MM.1S (cell line): ENCODE data around the gene CAMK2A.

Experiments used
- DNase-seq: peaks from one replicate; pipeline ENCODE4 v3.0.0-alpha.2; 2015
- H2AFZ ChIP-seq: fragments of 300-600 bp; sonication (generic); 2 replicates; pipeline ENCODE4 v1.6.0; 2016; ENCODE audit warnings: antibody characterized with exemption, low read length
- H3F3A ChIP-seq: fragments of 300-600 bp; sonication (generic); 2 replicates; pipeline ENCODE4 v1.6.1; 2016; ENCODE audit warnings: mild to moderate bottlenecking, antibody characterized with exemption, low read length, moderate library complexity, mixed read lengths; ENCODE audit not compliant: insufficient read depth
- H3K27ac ChIP-seq: fragments of 300-600 bp; sonication (generic); 2 replicates; pipeline ENCODE4 v1.5.1; 2016; ENCODE audit warnings: mild to moderate bottlenecking, low read length
- H3K27me3 ChIP-seq: fragments of 300-600 bp; sonication (generic); replicated peaks from 2 replicates; pipeline ENCODE4 v1.6.0; 2016; ENCODE audit warnings: low read length; ENCODE audit not compliant: insufficient read depth
- H3K36me3 ChIP-seq: fragments of 300-600 bp; sonication (generic); replicated peaks from 2 replicates; pipeline ENCODE4 v1.6.1; 2016; ENCODE audit warnings: mild to moderate bottlenecking, low read length, mixed read lengths; ENCODE audit not compliant: insufficient read depth
- H3K4me1 ChIP-seq: fragments of 300-600 bp; sonication (generic); 2 replicates; pipeline ENCODE4 v1.6.1; 2016; ENCODE audit warnings: low read length, mixed read lengths
- H3K4me2 ChIP-seq: fragments of 300-600 bp; sonication (generic); 2 replicates; pipeline ENCODE4 v1.6.0; 2016; ENCODE audit warnings: low read depth, low read length
- H3K4me3 ChIP-seq: fragments of 300-600 bp; sonication (generic); 2 replicates; pipeline ENCODE4 v1.5.1; 2016; ENCODE audit warnings: low read length, mixed read lengths
- H3K79me2 ChIP-seq: fragments of 300-600 bp; sonication (generic); 2 replicates; pipeline ENCODE4 v1.6.1; 2016; ENCODE audit warnings: mixed run types, low read length, mixed read lengths
- H3K9ac ChIP-seq: fragments of 300-600 bp; sonication (generic); 2 replicates; pipeline ENCODE4 v1.6.1; 2016; ENCODE audit warnings: low read length, mixed read lengths
- H3K9me2 ChIP-seq: fragments of 300-600 bp; sonication (generic); replicated peaks from 2 replicates; pipeline ENCODE4 v1.6.1; 2016; ENCODE audit warnings: mild to moderate bottlenecking, low read length, mixed read lengths; ENCODE audit not compliant: insufficient read depth
- H3K9me3 ChIP-seq: fragments of 300-600 bp; sonication (generic); replicated peaks from 2 replicates; pipeline ENCODE4 v1.6.1; 2016; ENCODE audit warnings: mild to moderate bottlenecking, low read length, mixed read lengths; ENCODE audit not compliant: insufficient read depth
- H4K20me1 ChIP-seq: fragments of 300-600 bp; sonication (generic); 2 replicates; pipeline ENCODE4 v1.6.1; 2016; ENCODE audit warnings: mild to moderate bottlenecking, low read length, moderate library complexity, mixed read lengths; ENCODE audit not compliant: insufficient read depth
- EZH2 ChIP-seq: fragments of 300-600 bp; sonication (generic); optimal IDR thresholded peaks from 2 replicates; pipeline ENCODE3; 2017; ENCODE audit warnings: low read depth, mild to moderate bottlenecking, antibody characterized with exemption, low read length, mixed read lengths
- EZH2phosphoT487 ChIP-seq: fragments of 300-600 bp; sonication (generic); IDR thresholded peaks from 2 replicates; pipeline ENCODE4 v1.6.1; 2018; ENCODE audit warnings: antibody characterized with exemption, low read length
- TF ChIP-seq, protein P1 (sequence below): fragments of 300-600 bp; sonication (generic); IDR thresholded peaks from 2 replicates; pipeline ENCODE4 v1.5.1; 2016; ENCODE audit warnings: antibody characterized with exemption, low read length, mixed read lengths

Gene CAMK2A

DNA sequence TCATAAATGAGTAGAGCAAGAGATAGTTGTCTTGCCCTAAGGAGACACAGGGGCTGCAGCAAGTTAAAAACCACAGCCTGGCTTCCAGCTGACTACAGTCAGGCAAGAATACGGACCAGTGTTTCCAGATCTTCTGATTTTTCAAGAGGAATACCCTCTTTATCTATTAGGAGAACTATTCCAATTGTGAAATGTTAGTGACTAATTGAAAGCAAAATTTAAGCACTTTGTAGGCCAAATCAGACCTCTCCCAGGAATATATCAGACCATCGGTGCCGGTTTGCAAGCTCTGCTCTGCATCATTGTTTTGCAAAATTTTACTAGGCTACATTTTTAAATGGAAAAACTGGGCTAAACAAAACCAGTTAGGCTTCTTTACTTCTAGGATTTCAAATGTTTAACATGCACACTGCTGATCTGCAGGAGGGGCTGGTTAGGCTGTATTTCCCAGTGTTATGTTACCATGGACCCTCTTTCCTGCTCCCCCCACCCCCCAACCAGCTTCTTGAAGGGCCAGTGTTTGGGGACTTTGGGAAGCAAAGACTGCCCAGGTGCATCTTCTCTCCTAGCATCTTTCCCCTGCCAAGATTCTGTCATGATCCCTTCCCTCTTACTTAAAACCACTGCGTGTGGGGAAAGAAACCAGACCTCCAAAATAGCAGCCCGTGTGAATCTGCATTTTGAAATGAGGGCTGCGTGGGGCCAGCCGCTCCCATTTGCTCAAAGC lies 14.2 kb upstream of the CAMK2A start:
- no peak overlapping the region for H3K4me2 ChIP-seq
- no peaks in the 10 kb centered on the region for H3K79me2 ChIP-seq
- no peak for TF ChIP-seq EZH2phosphoT487
- TF ChIP-seq, protein P1, sequence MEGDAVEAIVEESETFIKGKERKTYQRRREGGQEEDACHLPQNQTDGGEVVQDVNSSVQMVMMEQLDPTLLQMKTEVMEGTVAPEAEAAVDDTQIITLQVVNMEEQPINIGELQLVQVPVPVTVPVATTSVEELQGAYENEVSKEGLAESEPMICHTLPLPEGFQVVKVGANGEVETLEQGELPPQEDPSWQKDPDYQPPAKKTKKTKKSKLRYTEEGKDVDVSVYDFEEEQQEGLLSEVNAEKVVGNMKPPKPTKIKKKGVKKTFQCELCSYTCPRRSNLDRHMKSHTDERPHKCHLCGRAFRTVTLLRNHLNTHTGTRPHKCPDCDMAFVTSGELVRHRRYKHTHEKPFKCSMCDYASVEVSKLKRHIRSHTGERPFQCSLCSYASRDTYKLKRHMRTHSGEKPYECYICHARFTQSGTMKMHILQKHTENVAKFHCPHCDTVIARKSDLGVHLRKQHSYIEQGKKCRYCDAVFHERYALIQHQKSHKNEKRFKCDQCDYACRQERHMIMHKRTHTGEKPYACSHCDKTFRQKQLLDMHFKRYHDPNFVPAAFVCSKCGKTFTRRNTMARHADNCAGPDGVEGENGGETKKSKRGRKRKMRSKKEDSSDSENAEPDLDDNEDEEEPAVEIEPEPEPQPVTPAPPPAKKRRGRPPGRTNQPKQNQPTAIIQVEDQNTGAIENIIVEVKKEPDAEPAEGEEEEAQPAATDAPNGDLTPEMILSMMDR = no peak
- TF ChIP-seq EZH2 = no peak
- no peak overlapping the region for H3K4me3 ChIP-seq
- no peaks in the 10 kb centered on the region for H4K20me1 ChIP-seq
- no peak overlapping the region for H3K9ac ChIP-seq
- H2AFZ ChIP-seq = no peak overlapping the region
- H3K4me1 ChIP-seq = peaks cover 21% of the 10 kb centered on the region
- H3F3A ChIP-seq = 0 out of 2 replicates have a peak, but pooled peaks cover 3% of the 10 kb centered on the region
- H3K27ac ChIP-seq = no peak overlapping the region
- DNase-seq = no peak
- no peaks in the 10 kb centered on the region for H3K9me2 ChIP-seq
- H3K27me3 ChIP-seq = no peaks in the 10 kb centered on the region
- no peaks in the 10 kb centered on the region for H3K36me3 ChIP-seq
- H3K9me3 ChIP-seq = no peaks in the 10 kb centered on the region

DNA sequence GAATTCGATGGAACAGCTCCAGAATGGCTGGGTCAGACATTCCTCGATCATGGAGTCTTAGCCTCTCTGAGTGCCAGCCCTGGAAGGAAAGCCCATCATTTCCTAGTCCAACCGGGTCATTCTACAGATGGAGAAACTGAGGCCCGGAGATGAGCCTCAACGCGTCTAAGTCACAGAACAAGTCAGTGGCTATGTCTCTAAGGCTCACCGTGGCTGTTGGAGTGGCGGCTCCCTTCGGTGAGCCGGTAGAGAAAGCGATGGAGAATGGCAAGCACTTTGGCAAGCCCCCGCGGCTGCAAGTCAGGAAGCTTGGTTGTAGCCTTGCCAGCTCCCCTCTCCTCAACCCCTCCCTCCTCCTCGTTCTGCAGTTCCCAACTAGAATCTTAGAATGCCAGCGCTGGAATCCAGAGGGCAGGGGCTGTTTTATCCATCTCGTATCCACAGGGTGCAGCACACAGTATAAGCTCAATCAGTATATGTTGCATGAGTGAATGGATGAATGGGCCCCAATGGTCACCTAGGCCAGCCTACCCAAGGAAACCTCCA lies 13.6 kb upstream of the CAMK2A start:
- Histone ChIP-seq H3K36me3 (no peaks in the 10 kb centered on the region), H3F3A (0 out of 2 replicates have a peak, but pooled peaks cover 3% of the 10 kb centered on the region), H3K79me2 (no peaks in the 10 kb centered on the region), H3K4me1 (peaks cover 21% of the 10 kb centered on the region), H3K27me3 (no peaks in the 10 kb centered on the region), H3K9me3 (no peaks in the 10 kb centered on the region), H3K4me3 (peak overlapping the region; percentile 63), H4K20me1 (no peaks in the 10 kb centered on the region), H3K9ac (peak overlapping the region; percentile 55; the same call in 1 of the 2 replicates), H2AFZ (peak overlapping the region; percentile 89), H3K4me2 (peak overlapping the region; percentile 80), H3K9me2 (no peaks in the 10 kb centered on the region), H3K27ac (no peak overlapping the region)
- TF ChIP-seq, protein P1 = no peak
- no peak for TF ChIP-seq EZH2
- TF ChIP-seq EZH2phosphoT487 = no peak
- no peak for DNase-seq

DNA sequence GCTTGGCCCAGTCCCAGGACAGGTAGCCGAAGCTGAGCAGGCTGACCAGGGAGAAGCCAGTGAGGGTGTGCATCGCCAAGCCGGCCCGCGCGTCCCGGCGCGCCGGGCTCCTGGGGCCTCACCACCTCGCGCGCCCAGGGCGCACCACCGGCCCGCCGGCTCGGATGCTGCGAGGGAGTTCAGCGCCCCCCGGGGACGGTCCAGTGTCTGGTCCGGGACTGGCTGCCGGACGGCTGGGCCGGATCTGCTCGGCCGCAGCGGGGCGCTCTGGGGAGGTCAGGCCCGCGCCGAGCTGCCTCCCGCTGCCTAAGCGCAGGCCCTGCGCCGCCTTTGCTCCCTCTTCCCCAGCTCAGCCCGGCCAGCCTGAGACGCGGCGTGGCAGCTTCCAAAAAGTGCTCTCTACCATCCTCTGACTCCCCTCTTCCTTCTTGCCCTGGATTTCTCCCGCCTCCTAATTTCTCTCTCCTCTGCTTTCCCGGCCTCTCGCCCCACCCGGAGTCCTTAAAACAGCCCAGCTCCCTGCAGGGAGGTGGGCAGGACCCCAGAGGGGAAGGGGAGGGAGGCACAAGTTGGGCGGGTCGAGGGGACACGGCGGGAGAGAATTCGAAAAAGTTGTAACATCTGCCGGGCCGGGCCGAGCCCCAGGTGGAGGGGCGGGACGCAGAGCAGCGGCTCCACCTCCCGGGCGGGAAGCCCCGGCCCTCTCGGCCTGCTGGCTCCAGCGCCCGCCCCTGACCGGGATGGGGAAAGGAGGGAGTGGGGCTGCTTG lies 12.9 kb upstream of the CAMK2A start, which contains the start of gene ARSI:
Gene ARSI (minus strand): TSS at position 605 of the 769 bp plus-strand sequence. CDS start 532 bp downstream, at position 73.
- no peaks in the 10 kb centered on the region for H3K36me3 ChIP-seq
- no peaks in the 10 kb centered on the region for H4K20me1 ChIP-seq
- no peaks in the 10 kb centered on the region for H3K27me3 ChIP-seq
- TF ChIP-seq EZH2phosphoT487 = no peak
- TF ChIP-seq, protein P1 = peak; percentile 38
- H3K4me3 ChIP-seq = peak within 1 kb of the TSS; percentile 63
- H3K9me2 ChIP-seq = no peaks in the 10 kb centered on the region
- H3F3A ChIP-seq = 0 out of 2 replicates have a peak, but pooled peaks cover 3% of the 10 kb centered on the region
- peak within 1 kb of the TSS; percentile 89 for H2AFZ ChIP-seq
- peak within 1 kb of the TSS; percentile 80 for H3K4me2 ChIP-seq
- no peaks in the 10 kb centered on the region for H3K79me2 ChIP-seq
- peak within 1 kb of the TSS; percentile 3; the same call in 1 of the 2 replicates for H3K27ac ChIP-seq
- no peaks in the 10 kb centered on the region for H3K9me3 ChIP-seq
- peaks cover 21% of the 10 kb centered on the region for H3K4me1 ChIP-seq
- H3K9ac ChIP-seq = peak within 1 kb of the TSS; percentile 55; the same call in 1 of the 2 replicates
- DNase-seq = peak; percentile 56
